GM21367 (cell line): Measurements from ENCODE around the gene DCUN1D3.
A peak's percentile ranks its signal among the peaks of the same experiment; 100 is the strongest.
"Not testable (repeated sequence)": the region's sequence is repeated elsewhere in the genome, so short reads cannot be mapped to it uniquely, and the experiment has no call there.

Experiments
- ATAC-seq: cut with Tn5 transposase; IDR thresholded peaks from one replicate; pipeline ENCODE4 v1.9.1; 2021; ENCODE audit not compliant: unreplicated experiment

The DCUN1D3 gene

GRCh38 chr16:20900299-20901067, at the start of gene DCUN1D3, which contains the start of gene LYRM1:
Gene DCUN1D3 (minus strand): TSS chr16:20900358. CDS start chr16:20862538, 37,820 bp downstream.
Gene LYRM1 (plus strand): TSS chr16:20900771. CDS start chr16:20915556, 14,785 bp downstream.
- ATAC-seq = peak; percentile 56

- ATAC-seq = no peak
Measured at GRCh38 chr16:20949660-20950059, 49.5 kb upstream of the DCUN1D3 start.

- no peak for ATAC-seq
Measured at GRCh38 chr16:20948444-20948843, 48.3 kb upstream of the DCUN1D3 start.

GRCh38 chr16:20946015-20946629, 46.0 kb upstream of the DCUN1D3 start:
- no peak for ATAC-seq

- not testable (repeated sequence) for ATAC-seq
Measured at GRCh38 chr16:20945575-20945875, 45.4 kb upstream of the DCUN1D3 start.

GRCh38 chr16:20944861-20945574, 44.9 kb upstream of the DCUN1D3 start:
- ATAC-seq = no peak

GRCh38 chr16:20942256-20942655, 42.1 kb upstream of the DCUN1D3 start:
- no peak for ATAC-seq

- no peak for ATAC-seq
Measured at GRCh38 chr16:20941636-20941926, 41.4 kb upstream of the DCUN1D3 start.

GRCh38 chr16:20940871-20941635, 40.9 kb upstream of the DCUN1D3 start:
- ATAC-seq = no peak

GRCh38 chr16:20939611-20940010, 39.5 kb upstream of the DCUN1D3 start:
- no peak for ATAC-seq

GRCh38 chr16:20938426-20938825, 38.3 kb upstream of the DCUN1D3 start:
- ATAC-seq = no peak

- no peak for ATAC-seq
Measured at GRCh38 chr16:20937736-20938135, 37.6 kb upstream of the DCUN1D3 start.

- no peak for ATAC-seq
Measured at GRCh38 chr16:20933589-20933988, 33.4 kb upstream of the DCUN1D3 start.

GRCh38 chr16:20931066-20931600, 31.0 kb upstream of the DCUN1D3 start:
- no peak for ATAC-seq

- ATAC-seq = no peak
Measured at GRCh38 chr16:20930365-20930690, 30.2 kb upstream of the DCUN1D3 start.

GRCh38 chr16:20929676-20930364, 29.7 kb upstream of the DCUN1D3 start:
- ATAC-seq = not testable (repeated sequence)

GRCh38 chr16:20928774-20929411, 28.7 kb upstream of the DCUN1D3 start:
- no peak for ATAC-seq

GRCh38 chr16:20925751-20926150, 25.6 kb upstream of the DCUN1D3 start:
- no peak for ATAC-seq

- no peak for ATAC-seq
Measured at GRCh38 chr16:20923876-20924275, 23.7 kb upstream of the DCUN1D3 start.

GRCh38 chr16:20920799-20921198, 20.6 kb upstream of the DCUN1D3 start:
- ATAC-seq = no peak
